Myocyte (in vitro differentiated cells): ENCODE data around the gene PSMD5. TPM values are rescaled to one million over a fixed set of nuclear protein-coding genes. Genes with fewer than 3 reads are reported as not detected.

Experiments used
- total RNA-seq: library from RNA; depleted of rRNA; stranded (reverse); fragments of >200 nt; gene quantifications from 2 replicates; pipeline ENCODE4 v1.2.3, GENCODE V29; 2014

The PSMD5 gene
- total RNA-seq, 1 donor from 2014 or later: 34.8 TPM

Other genes with a start within 250 kb of the PSMD5 start
- gene MEGF9, start 128.5 kb downstream of the PSMD5 start, total RNA-seq: 9.5 and 16.3 TPM in 2 replicates
- gene FBXW2, start 49.5 kb downstream of the PSMD5 start, total RNA-seq: 24.4 and 25.6 TPM in 2 replicates
- 13.3 and 15.3 TPM in 2 replicates for gene PHF19, start 34.3 kb upstream of the PSMD5 start, total RNA-seq
- 0.80 and 1.1 TPM in 2 replicates for gene TRAF1, start 83.9 kb upstream of the PSMD5 start, total RNA-seq
- 0.45 and 0.94 TPM in 2 replicates for gene C5, start 207.4 kb upstream of the PSMD5 start, total RNA-seq
- 3.5 and 8.4 TPM in 2 replicates for gene CNTRL, start 232.0 kb upstream of the PSMD5 start, total RNA-seq